ENCODE results near the gene BAHCC1. TPM values are rescaled to one million over a fixed set of nuclear protein-coding genes. Genes with fewer than 3 reads are reported as not detected.
"Not testable (repeated sequence)": the region's sequence is repeated elsewhere in the genome, so short reads cannot be mapped to it uniquely, and the experiment has no call there.

The BAHCC1 gene
- total RNA-seq, 6 donors from 2014 or later: 8.2 to 81.7 (median 21.0) TPM

DNA sequence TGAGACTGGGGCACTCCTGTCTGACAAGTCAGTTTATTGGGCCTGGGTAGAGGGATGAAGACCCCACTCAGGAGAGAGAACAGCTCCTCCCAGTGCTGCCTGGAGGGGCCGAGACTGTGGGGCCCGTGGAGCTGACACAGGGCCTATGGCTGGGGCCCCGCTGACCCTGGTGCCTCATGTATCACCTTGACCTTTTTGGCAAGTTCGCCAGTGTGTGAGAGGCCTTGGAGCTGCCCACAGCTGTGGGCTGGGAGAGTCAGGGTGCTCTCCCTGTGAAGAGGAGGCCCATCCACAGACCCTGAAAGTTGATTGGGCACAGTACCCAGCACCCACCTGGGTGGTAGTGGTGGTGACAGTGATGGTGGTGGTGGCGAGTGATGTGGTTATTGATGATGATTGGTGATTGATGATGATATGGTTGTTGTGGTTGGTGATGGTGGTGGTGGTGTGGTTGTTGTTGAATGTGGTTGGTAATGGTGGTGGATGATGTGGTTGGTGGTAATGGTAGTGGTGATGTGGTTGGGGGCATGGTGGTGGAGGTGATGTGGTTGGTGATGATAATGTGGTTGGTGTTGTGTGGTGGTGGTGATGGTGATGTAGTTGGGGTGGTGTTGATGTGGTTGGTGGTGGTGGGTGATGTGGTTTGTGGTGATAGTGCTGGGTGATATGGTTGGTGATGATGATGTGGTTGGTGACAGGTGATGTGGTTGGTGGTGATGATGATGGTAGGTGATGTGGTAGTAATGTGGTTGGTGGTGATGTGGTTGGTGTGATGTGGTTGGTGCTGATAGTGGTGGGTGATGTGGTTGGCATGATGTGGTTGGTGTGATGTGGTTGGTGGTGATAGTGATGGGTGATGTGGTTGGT is 29.1 kb downstream of the BAHCC1 start:
- 90 to 95% methylated on average over 1 to 5 of the region's 5 CpGs for WGBS, 2 donors
- TF ChIP-seq CTCF (IDR thresholded peaks at IDR 0.05) (no peak), POLR2AphosphoS5 (IDR thresholded peaks at IDR 0.05) (no peak), POLR2A (IDR thresholded peaks at IDR 0.05) (no peak), EP300 (IDR thresholded peaks at IDR 0.05) (no peak)
- Histone ChIP-seq H3K4me1 (peaks cover 68 to 79% (median 75%) of the 10 kb centered on the region in 4 donors), H3K9me3 (no peaks in the 10 kb centered on the region), H3K27ac (peak overlapping the region in 2 of 4 donors; percentile 72 to 80), H3K36me3 (no peaks in the 10 kb centered on the region), H3K4me3 (no peak overlapping the region), H3K27me3 (no peaks in the 10 kb centered on the region)
- ATAC-seq (ENCODE audit: low FRiP score in 2 of 2): no peak
- DNase-seq: peak in 1 of 2 donors; percentile 39

- not testable (repeated sequence) for H3K4me3 ChIP-seq; H3K9me3 ChIP-seq; H3K36me3 ChIP-seq; H3K27me3 ChIP-seq; DNase-seq; H3K27ac ChIP-seq; ATAC-seq (ENCODE audit: low FRiP score in 2 of 2)
- peaks cover 71 to 79% (median 77%) of the 10 kb centered on the region in 4 donors for H3K4me1 ChIP-seq
Observed at GRCh38 chr17:81425041-81425440, 29.8 kb downstream of the BAHCC1 start.

DNA sequence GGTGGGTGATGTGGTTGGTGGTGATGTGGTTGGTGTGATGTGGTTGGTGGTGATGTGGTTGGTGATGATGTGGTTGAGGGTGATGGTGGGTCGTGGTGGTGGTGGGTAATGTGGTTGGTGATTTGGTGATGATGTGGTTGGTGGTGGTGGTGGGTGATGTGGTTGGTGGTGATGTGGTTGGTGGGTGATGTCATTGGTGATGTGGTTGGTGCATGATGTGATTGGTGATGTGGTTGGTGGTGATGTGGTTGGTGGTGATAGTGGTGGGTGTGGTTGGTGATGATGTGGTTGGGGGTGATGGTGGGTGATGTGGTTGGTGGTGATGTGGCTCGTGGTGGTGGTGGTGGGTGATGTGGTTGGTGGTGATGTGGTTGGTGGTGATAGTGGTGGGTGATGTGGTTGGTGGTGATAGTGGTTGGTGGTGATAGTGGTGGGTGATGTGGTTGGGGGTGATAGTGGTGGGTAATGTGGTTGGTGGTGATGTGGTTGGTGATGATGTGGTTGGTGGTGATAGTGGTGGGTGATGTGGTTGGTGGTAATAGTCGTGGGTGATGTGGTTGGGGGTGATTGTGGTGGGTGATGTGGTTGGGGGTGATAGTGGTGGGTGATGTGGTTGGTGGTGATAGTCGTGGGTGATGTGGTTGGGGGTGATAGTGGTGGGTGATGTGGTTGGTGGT is 30.6 kb downstream of the BAHCC1 start:
- H3K27ac ChIP-seq; ATAC-seq (ENCODE audit: low FRiP score in 2 of 2); H3K36me3 ChIP-seq; H3K27me3 ChIP-seq; DNase-seq; H3K4me3 ChIP-seq; H3K9me3 ChIP-seq: not testable (repeated sequence)
- peaks cover 69 to 78% (median 75%) of the 10 kb centered on the region in 4 donors for H3K4me1 ChIP-seq
- WGBS, 2 donors: 75 to 85% methylated on average over 4 of the region's 4 CpGs

GRCh38 chr17:81426393-81427172 is 31.3 kb downstream of the BAHCC1 start:
- Histone ChIP-seq H3K27me3 (no peaks in the 10 kb centered on the region), H3K27ac (peak overlapping the region in 3 of 4 donors; percentile 24 to 57 (median 56)), H3K36me3 (no peaks in the 10 kb centered on the region), H3K4me3 (no peak overlapping the region), H3K9me3 (no peaks in the 10 kb centered on the region), H3K4me1 (peaks cover 62 to 71% (median 67%) of the 10 kb centered on the region in 4 donors)
- TF ChIP-seq POLR2AphosphoS5 (IDR thresholded peaks at IDR 0.05) (no peak), POLR2A (IDR thresholded peaks at IDR 0.05) (no peak), EP300 (IDR thresholded peaks at IDR 0.05) (no peak), CTCF (IDR thresholded peaks at IDR 0.05) (no peak)
- ATAC-seq (ENCODE audit: low FRiP score in 2 of 2): no peak
- peak in 1 of 2 donors; percentile 69 for DNase-seq
- WGBS, 2 donors: 62 to 66% methylated on average over 8 to 20 of the region's 22 CpGs

DNA sequence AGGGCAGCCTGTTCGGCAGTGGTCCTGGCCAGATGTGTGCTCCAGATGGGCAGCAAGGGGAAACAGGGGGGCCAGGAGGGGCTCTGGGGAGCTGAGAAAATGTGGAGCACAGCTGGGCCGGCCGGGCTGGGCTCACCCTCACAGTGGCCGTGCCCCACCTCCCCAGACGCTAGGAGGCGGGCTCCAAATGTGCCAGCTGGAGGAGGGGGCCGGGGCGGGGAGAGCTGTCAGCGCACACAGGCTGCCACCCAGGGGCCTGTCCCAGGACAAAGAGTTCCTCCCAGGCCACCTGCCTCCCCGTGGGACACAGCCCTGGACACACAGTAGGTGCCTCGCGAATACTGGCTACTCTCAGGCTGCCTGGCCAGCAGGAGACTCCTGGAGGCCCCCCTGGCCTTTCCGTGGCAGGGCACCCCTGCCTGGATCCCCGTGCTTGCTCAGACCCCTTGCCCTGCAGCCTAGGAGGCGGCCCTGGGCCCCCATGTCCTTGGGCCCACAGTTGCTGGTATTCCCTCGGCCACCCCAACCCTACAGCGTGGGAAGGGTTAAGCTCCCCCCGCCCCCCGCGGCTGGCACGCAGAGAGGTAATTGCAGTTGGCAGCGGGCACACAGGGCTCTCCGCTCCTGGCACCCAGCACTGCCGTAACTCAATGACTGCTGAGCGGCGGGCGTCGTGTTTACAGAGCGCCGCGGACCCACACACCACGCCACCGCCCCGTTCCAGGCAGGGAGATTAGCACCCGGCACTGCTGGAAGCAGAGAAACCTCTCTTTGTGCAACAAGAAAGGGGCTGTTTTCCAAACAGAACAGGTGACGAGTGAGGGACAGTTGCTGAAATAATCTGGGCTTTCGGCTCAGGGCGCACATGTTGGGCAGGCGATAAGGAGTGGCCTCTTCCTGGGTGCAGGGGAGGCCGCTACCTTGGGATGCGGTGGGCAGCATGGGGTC is 32.2 kb downstream of the BAHCC1 start:
- ATAC-seq (ENCODE audit: low FRiP score in 2 of 2) (peak in 1 of 2 donors; percentile 65), DNase-seq (peak; percentile 78 to 90)
- H3K36me3 ChIP-seq: no peaks in the 10 kb centered on the region
- 29 to 53% methylated on average over 15 to 38 of the region's 41 CpGs for WGBS, 2 donors
- H3K4me3 ChIP-seq: no peak overlapping the region
- H3K4me1 ChIP-seq: peaks cover 53 to 62% (median 59%) of the 10 kb centered on the region in 4 donors
- no peaks in the 10 kb centered on the region for H3K9me3 ChIP-seq
- peak overlapping the region; percentile 24 to 60 (median 47) for H3K27ac ChIP-seq
- TF ChIP-seq POLR2A (IDR thresholded peaks at IDR 0.05) (no peak), POLR2AphosphoS5 (IDR thresholded peaks at IDR 0.05) (no peak), CTCF (IDR thresholded peaks at IDR 0.05) (peak in 1 of 6 experiments; percentile 3), EP300 (IDR thresholded peaks at IDR 0.05) (no peak)
- no peaks in the 10 kb centered on the region for H3K27me3 ChIP-seq
